Measurements from ENCODE around the gene ANKRD33B.

DNA sequence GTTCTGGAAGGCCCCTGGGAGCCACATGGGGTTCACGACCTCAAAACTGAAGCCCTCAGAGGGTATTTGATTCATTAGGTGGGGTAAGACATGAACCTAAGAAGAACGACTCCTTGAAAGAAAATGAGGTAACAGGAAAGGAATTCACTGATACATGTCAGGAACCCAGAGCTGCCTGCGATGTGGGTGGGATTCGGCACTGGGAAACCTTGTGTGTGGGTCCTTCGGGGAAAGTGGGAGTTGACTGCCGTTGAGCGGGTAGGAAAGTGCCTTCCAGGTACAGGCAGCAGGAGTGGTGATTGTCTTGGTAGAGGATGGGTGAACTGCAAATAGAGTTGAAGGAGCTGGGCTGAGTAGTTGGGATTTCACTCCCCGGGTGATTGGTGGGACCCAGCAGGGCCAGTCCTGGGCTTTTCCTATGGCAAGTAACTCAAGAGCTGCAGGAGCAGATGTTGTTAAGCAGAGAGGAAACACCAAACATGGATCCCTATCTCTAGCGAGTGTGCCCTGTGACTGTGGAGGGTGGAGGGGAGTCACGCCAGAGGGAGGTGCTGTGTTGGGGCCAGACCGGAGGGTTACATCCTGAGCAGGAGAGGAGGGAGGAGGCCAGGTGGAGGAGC lies 30.8 kb downstream of the ANKRD33B start:
- TF ChIP-seq POLR2AphosphoS5 (IDR thresholded peaks at IDR 0.05; ENCODE audit: low read depth, low read length) (no peak), POLR2A (IDR thresholded peaks at IDR 0.05; ENCODE audit: borderline replicate concordance, extremely low read depth, insufficient read depth, insufficient read length) (no peak)
- TF ChIP-seq, protein P1, sequence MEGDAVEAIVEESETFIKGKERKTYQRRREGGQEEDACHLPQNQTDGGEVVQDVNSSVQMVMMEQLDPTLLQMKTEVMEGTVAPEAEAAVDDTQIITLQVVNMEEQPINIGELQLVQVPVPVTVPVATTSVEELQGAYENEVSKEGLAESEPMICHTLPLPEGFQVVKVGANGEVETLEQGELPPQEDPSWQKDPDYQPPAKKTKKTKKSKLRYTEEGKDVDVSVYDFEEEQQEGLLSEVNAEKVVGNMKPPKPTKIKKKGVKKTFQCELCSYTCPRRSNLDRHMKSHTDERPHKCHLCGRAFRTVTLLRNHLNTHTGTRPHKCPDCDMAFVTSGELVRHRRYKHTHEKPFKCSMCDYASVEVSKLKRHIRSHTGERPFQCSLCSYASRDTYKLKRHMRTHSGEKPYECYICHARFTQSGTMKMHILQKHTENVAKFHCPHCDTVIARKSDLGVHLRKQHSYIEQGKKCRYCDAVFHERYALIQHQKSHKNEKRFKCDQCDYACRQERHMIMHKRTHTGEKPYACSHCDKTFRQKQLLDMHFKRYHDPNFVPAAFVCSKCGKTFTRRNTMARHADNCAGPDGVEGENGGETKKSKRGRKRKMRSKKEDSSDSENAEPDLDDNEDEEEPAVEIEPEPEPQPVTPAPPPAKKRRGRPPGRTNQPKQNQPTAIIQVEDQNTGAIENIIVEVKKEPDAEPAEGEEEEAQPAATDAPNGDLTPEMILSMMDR (IDR thresholded peaks at IDR 0.05 in 2 of 3, conservative IDR thresholded peaks at IDR 0.05 in 1 of 3; ENCODE audit: borderline replicate concordance in 1 of 3, insufficient read depth in 1 of 3, low read depth in 2 of 3, low read length in 2 of 3) = peak in 2 of 3 experiments; percentile 28 to 56; a peak in 4 of 6 replicates

Measured in HCT116 (cell line).